ENCODE results near the gene SAMD11.
A peak's percentile ranks its signal among the peaks of the same experiment; 100 is the strongest.
"Not testable (repeated sequence)": the region's sequence is repeated elsewhere in the genome, so short reads cannot be mapped to it uniquely, and the experiment has no call there.

SAMD11 gene

GRCh38 chr1:923131-923990 is at the start of gene SAMD11:
TSS of gene SAMD11 (plus strand) at chr1:923923. CDS start at chr1:924432, 509 bp downstream.
- DNase-seq = peak; percentile 89

- DNase-seq = not testable (repeated sequence)
These were observed 47.1 kb upstream of the SAMD11 start for GRCh38 chr1:876428-877208.

- DNase-seq = not testable (repeated sequence)
These were observed 46.3 kb upstream of the SAMD11 start for GRCh38 chr1:877209-877986.

GRCh38 chr1:880511-880910 is 43.2 kb upstream of the SAMD11 start:
- not testable (repeated sequence) for DNase-seq

- not testable (repeated sequence) for DNase-seq
These were observed 42.8 kb upstream of the SAMD11 start for GRCh38 chr1:880915-881314.

GRCh38 chr1:886311-886710 is 37.4 kb upstream of the SAMD11 start:
- DNase-seq = no peak

- DNase-seq = no peak
These were observed 37.0 kb upstream of the SAMD11 start for GRCh38 chr1:886760-887159.

GRCh38 chr1:888297-888696 is 35.4 kb upstream of the SAMD11 start:
- no peak for DNase-seq

- not testable (repeated sequence) for DNase-seq
These were observed 33.9 kb upstream of the SAMD11 start for GRCh38 chr1:889774-890173.

GRCh38 chr1:890234-890633 is 33.5 kb upstream of the SAMD11 start:
- DNase-seq = not testable (repeated sequence)

- DNase-seq = no peak
These were observed 33.1 kb upstream of the SAMD11 start for GRCh38 chr1:890661-891060.

- DNase-seq = no peak
These were observed 26.5 kb upstream of the SAMD11 start for GRCh38 chr1:897226-897625.

- DNase-seq = not testable (repeated sequence)
These were observed 25.8 kb upstream of the SAMD11 start for GRCh38 chr1:897951-898350.

GRCh38 chr1:899636-900317 is 23.9 kb upstream of the SAMD11 start:
- DNase-seq = no peak

GRCh38 chr1:901108-901859 is 22.4 kb upstream of the SAMD11 start:
- no peak for DNase-seq

- DNase-seq = no peak
These were observed 20.9 kb upstream of the SAMD11 start for GRCh38 chr1:902802-903201.

GRCh38 chr1:903305-903704 is 20.4 kb upstream of the SAMD11 start:
- DNase-seq = no peak

GRCh38 chr1:903721-904271 is 19.9 kb upstream of the SAMD11 start:
- no peak for DNase-seq

- DNase-seq = peak; percentile 76
These were observed 19.3 kb upstream of the SAMD11 start for GRCh38 chr1:904310-904950.

- DNase-seq = peak; percentile 74
These were observed 18.5 kb upstream of the SAMD11 start for GRCh38 chr1:905071-905749.

Measured in NCI-H69 (cell line).